ENCODE data around the gene LMCD1. TPM values are rescaled to one million over a fixed set of nuclear protein-coding genes. Genes with fewer than 3 reads are reported as not detected.

Gene LMCD1
- total RNA-seq, 1 experiment from 2014 or later = 46.0 TPM

- CTCF ChIA-PET = no interaction called here
- Mint-ChIP-seq H3K4me3 (ENCODE audit: low read depth, unreplicated experiment) (no peak overlapping the region), H3K27ac (ENCODE audit: unreplicated experiment) (no peak overlapping the region), H3K27me3 (ENCODE audit: unreplicated experiment) (no peaks in the 10 kb centered on the region), H3K36me3 (ENCODE audit: insufficient read depth, unreplicated experiment) (no peaks in the 10 kb centered on the region), H3K4me1 (ENCODE audit: low read depth, unreplicated experiment) (peaks cover 13% of the 10 kb centered on the region), H3K9me3 (ENCODE audit: low read depth, unreplicated experiment) (peaks cover 5% of the 10 kb centered on the region)
- intact Hi-C loops (cut with micrococcal nuclease; ENCODE audit: unreplicated experiment) = no loop called here
- DNase-seq = no peak
- TF ChIP-seq CTCF (IDR thresholded peaks at IDR 0.05; ENCODE audit: unreplicated experiment) = no peak
- BruUV-seq (replicated peaks) = no TSS peak
These were observed 12.3 kb upstream of the LMCD1 start for GRCh38 chr3:8489278-8489792.

- intact Hi-C loops (cut with micrococcal nuclease; ENCODE audit: unreplicated experiment) = no loop called here
- H3K4me3 Mint-ChIP-seq (ENCODE audit: low read depth, unreplicated experiment) = no peak overlapping the region
- peaks cover 10% of the 10 kb centered on the region for H3K4me1 Mint-ChIP-seq (ENCODE audit: low read depth, unreplicated experiment)
- no peaks in the 10 kb centered on the region for H3K36me3 Mint-ChIP-seq (ENCODE audit: insufficient read depth, unreplicated experiment)
- TF ChIP-seq CTCF (IDR thresholded peaks at IDR 0.05; ENCODE audit: unreplicated experiment) = no peak
- no peak for DNase-seq
- CTCF ChIA-PET = interaction anchor here (0.8 to 3.2 kb wide), 2 partner anchors 11 to 46 kb away, joined by 3 to 14 read pairs; partner anchors contain the start of gene LMCD1
- H3K9me3 Mint-ChIP-seq (ENCODE audit: low read depth, unreplicated experiment) = peaks cover under 1% of the 10 kb centered on the region
- no TSS peak for BruUV-seq (replicated peaks)
- H3K27me3 Mint-ChIP-seq (ENCODE audit: unreplicated experiment) = no peaks in the 10 kb centered on the region
- H3K27ac Mint-ChIP-seq (ENCODE audit: unreplicated experiment) = no peak overlapping the region
These were observed 11.5 kb upstream of the LMCD1 start for GRCh38 chr3:8490079-8490552.

GRCh38 chr3:8491271-8492144 lies 10.1 kb upstream of the LMCD1 start:
- H3K27me3 Mint-ChIP-seq (ENCODE audit: unreplicated experiment) = no peaks in the 10 kb centered on the region
- no peaks in the 10 kb centered on the region for H3K36me3 Mint-ChIP-seq (ENCODE audit: insufficient read depth, unreplicated experiment)
- no peak overlapping the region for H3K4me3 Mint-ChIP-seq (ENCODE audit: low read depth, unreplicated experiment)
- intact Hi-C loops (cut with micrococcal nuclease; ENCODE audit: unreplicated experiment) = no loop called here
- CTCF ChIA-PET = interaction anchor here (3.2 kb wide), 1 partner anchor 9 kb away, joined by 14 read pairs; the partner anchor contains the start of gene LMCD1
- H3K9me3 Mint-ChIP-seq (ENCODE audit: low read depth, unreplicated experiment) = no peaks in the 10 kb centered on the region
- no TSS peak for BruUV-seq (replicated peaks)
- H3K27ac Mint-ChIP-seq (ENCODE audit: unreplicated experiment) = no peak overlapping the region
- no peak for TF ChIP-seq CTCF (IDR thresholded peaks at IDR 0.05; ENCODE audit: unreplicated experiment)
- peaks cover 10% of the 10 kb centered on the region for H3K4me1 Mint-ChIP-seq (ENCODE audit: low read depth, unreplicated experiment)
- DNase-seq = no peak

- BruUV-seq (replicated peaks) = no TSS peak
- Mint-ChIP-seq H3K9me3 (ENCODE audit: low read depth, unreplicated experiment) (no peaks in the 10 kb centered on the region), H3K27me3 (ENCODE audit: unreplicated experiment) (no peaks in the 10 kb centered on the region), H3K4me1 (ENCODE audit: low read depth, unreplicated experiment) (peaks cover 17% of the 10 kb centered on the region), H3K36me3 (ENCODE audit: insufficient read depth, unreplicated experiment) (no peaks in the 10 kb centered on the region), H3K27ac (ENCODE audit: unreplicated experiment) (peak overlapping the region; percentile 25), H3K4me3 (ENCODE audit: low read depth, unreplicated experiment) (no peak overlapping the region)
- intact Hi-C loops (cut with micrococcal nuclease; ENCODE audit: unreplicated experiment) = no loop called here
- DNase-seq = no peak
- CTCF ChIA-PET = interaction anchor here (0.5 to 3.2 kb wide), 2 partner anchors 8 to 153 kb away, joined by 3 to 14 read pairs; partner anchors contain the start of gene LMCD1
- no peak for TF ChIP-seq CTCF (IDR thresholded peaks at IDR 0.05; ENCODE audit: unreplicated experiment)
These were observed 8.7 kb upstream of the LMCD1 start for GRCh38 chr3:8492744-8493511.
